COLO668 (cell line): ENCODE data around the gene CRACDL.
"Not testable (repeated sequence)": the region's sequence is repeated elsewhere in the genome, so short reads cannot be mapped to it uniquely, and the experiment has no call there.

Source experiments
- DNase-seq: peaks from one replicate; lab custom pipeline; 2025; ENCODE audit not compliant: unreplicated experiment; lab: John Stamatoyannopoulos, UW

CRACDL gene

GRCh38 chr2:98759338-98759737 lies 176.7 kb downstream of the CRACDL start:
- DNase-seq: no peak

- DNase-seq: no peak
Measured at GRCh38 chr2:98757904-98758421, 178.1 kb downstream of the CRACDL start.

- no peak for DNase-seq
Measured at GRCh38 chr2:98753801-98754200, 182.2 kb downstream of the CRACDL start.

GRCh38 chr2:98752711-98753110 lies 183.3 kb downstream of the CRACDL start:
- DNase-seq: not testable (repeated sequence)

GRCh38 chr2:98751748-98752147 lies 184.3 kb downstream of the CRACDL start:
- DNase-seq: no peak

GRCh38 chr2:98750593-98751282 lies 185.3 kb downstream of the CRACDL start:
- no peak for DNase-seq

GRCh38 chr2:98749066-98749450 lies 187.0 kb downstream of the CRACDL start:
- DNase-seq: no peak

GRCh38 chr2:98748292-98749065 lies 187.5 kb downstream of the CRACDL start:
- DNase-seq: no peak

- DNase-seq: no peak
Measured at GRCh38 chr2:98747888-98748287, 188.1 kb downstream of the CRACDL start.

- no peak for DNase-seq
Measured at GRCh38 chr2:98746426-98746825, 189.6 kb downstream of the CRACDL start.

GRCh38 chr2:98744595-98744994 lies 191.4 kb downstream of the CRACDL start:
- DNase-seq: no peak
